Measurements from ENCODE around the gene KAT6B. TPM values are rescaled to one million over a fixed set of nuclear protein-coding genes. Genes with fewer than 3 reads are reported as not detected.

Gene KAT6B
- total RNA-seq, 4 donors from 2014 or later = 45.6 to 48.9 (median 47.5) TPM

DNA sequence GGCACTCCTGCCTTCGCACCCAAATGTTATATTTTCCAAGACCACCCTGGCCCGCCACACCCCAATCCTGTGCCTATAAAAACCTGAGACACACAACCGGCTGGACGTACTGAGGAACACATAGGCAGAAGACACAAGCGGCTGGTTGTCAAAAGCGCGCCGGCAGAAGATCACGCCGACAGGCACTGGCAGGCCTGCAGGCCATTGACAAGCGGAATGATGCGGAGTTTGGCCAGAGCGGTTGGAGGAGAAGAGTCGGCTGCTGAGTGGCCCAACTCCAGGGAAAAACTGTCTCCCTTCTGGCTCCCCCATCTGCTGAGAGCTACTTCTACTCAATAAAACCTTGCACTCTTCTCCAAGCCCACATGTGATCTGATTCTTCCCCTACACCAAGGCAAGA is 245.4 kb downstream of the KAT6B start:
- TF ChIP-seq, protein P1, sequence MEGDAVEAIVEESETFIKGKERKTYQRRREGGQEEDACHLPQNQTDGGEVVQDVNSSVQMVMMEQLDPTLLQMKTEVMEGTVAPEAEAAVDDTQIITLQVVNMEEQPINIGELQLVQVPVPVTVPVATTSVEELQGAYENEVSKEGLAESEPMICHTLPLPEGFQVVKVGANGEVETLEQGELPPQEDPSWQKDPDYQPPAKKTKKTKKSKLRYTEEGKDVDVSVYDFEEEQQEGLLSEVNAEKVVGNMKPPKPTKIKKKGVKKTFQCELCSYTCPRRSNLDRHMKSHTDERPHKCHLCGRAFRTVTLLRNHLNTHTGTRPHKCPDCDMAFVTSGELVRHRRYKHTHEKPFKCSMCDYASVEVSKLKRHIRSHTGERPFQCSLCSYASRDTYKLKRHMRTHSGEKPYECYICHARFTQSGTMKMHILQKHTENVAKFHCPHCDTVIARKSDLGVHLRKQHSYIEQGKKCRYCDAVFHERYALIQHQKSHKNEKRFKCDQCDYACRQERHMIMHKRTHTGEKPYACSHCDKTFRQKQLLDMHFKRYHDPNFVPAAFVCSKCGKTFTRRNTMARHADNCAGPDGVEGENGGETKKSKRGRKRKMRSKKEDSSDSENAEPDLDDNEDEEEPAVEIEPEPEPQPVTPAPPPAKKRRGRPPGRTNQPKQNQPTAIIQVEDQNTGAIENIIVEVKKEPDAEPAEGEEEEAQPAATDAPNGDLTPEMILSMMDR (IDR thresholded peaks at IDR 0.05; ENCODE audit: low read depth) = no peak

DNA sequence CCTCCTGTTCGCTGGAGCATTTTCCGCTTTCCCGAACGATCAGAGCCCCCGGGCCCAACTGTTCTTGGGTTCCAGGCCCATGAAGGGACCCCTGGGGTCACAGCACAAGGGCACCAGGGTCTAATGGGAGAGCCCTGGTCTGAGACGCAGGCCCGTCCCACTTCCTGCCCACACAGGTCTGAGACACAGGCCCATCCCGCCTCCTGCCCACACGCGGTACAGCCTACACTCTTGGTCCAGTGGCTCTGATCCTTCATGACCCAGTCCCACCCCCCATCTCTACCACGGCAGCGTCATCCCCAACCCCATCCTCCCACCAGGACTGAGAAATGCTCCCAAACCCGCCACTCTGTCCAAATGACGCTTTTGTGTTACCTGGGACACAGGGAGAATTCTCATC is 246.3 kb downstream of the KAT6B start:
- TF ChIP-seq, protein P1 (IDR thresholded peaks at IDR 0.05; ENCODE audit: low read depth) = no peak

- TF ChIP-seq, protein P1 (IDR thresholded peaks at IDR 0.05; ENCODE audit: low read depth) = no peak
Measured at GRCh38 chr10:75073442-75073841, 247.0 kb downstream of the KAT6B start.

DNA sequence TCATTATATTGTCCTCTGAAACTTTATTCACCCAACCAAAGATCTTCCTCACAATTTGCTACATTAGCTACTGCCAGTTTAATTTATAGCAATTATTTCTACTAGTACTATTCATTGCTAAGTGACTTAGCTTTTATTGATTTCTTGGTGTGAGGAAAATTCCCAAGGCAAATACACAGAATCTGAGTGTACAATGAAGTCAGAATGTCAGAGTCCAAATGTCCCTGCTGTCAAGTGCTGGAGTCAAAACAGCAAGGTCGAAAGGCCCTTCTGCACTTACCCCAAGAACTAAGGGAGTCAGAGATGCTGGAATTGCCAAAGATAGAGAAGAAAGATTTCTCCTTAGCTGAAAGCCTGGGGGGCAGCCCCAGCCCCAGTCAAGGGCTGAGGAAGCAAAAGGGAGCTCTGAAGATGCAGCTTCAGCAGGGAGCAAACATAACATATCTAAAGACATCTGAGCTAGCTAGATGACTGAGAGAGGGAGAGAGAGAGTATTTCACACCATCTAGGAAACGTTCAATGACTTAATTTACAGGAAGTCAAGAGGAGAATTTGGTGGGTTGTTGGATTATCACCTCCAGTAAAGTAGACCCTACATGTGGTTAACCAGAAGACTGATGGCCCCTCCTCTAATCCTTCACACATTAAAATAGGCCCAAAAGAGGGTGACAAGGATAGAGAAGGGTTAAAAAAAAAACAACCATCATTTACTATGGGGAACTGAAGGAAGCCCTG is 248.5 kb downstream of the KAT6B start:
- TF ChIP-seq, protein P1 (IDR thresholded peaks at IDR 0.05; ENCODE audit: low read depth) = no peak

- TF ChIP-seq, protein P1 (IDR thresholded peaks at IDR 0.05; ENCODE audit: low read depth) = no peak
Measured at GRCh38 chr10:75076348-75076747, 249.9 kb downstream of the KAT6B start.

- TF ChIP-seq, protein P1 (IDR thresholded peaks at IDR 0.05; ENCODE audit: low read depth) = no peak
Measured at GRCh38 chr10:75079436-75080083, 253.2 kb downstream of the KAT6B start.

DNA sequence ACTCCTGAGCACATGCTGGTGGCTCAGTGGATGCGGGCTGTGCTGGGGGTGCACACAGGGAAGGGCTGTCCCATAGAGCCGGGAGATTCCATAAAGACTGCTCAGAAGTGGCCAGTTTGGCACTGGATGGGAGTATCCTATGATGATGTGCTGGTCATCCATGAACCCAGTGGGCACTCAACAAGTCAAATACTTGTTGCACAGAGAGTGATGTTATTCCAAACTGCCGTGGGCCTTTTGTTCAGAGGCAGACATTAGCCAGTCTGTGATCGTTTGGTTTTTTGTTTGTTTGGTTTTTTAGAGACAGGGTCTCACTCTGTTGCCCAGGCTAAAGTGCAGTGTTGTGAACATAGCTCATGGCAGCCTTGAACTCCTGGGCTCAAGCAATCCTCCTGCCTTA is 254.2 kb downstream of the KAT6B start:
- TF ChIP-seq, protein P1 (IDR thresholded peaks at IDR 0.05; ENCODE audit: low read depth) = no peak

All from subcutaneous adipose tissue (tissue), 4 donors.